Measurements from ENCODE around the gene SEC62. TPM values are rescaled to one million over a fixed set of nuclear protein-coding genes. Genes with fewer than 3 reads are reported as not detected.

Gene SEC62
- total RNA-seq, 1 experiment from 2014 or later: 33.9 TPM

- peak; percentile 70 for DNase-seq (ENCODE audit: low read depth)
Observed at GRCh38 chr3:169966951-169967915, 626 bp downstream of the SEC62 start.

GRCh38 chr3:169968224-169968885 is 1.7 kb downstream of the SEC62 start:
- no peak for DNase-seq (ENCODE audit: low read depth)

GRCh38 chr3:169969174-169970095 is 2.8 kb downstream of the SEC62 start:
- no peak for DNase-seq (ENCODE audit: low read depth)

- no peak for DNase-seq (ENCODE audit: low read depth)
Observed at GRCh38 chr3:169970847-169971246, 4.2 kb downstream of the SEC62 start.

- DNase-seq (ENCODE audit: low read depth): no peak
Observed at GRCh38 chr3:169971522-169971921, 4.9 kb downstream of the SEC62 start.

GRCh38 chr3:169980055-169980454 is 13.4 kb downstream of the SEC62 start:
- DNase-seq (ENCODE audit: low read depth): no peak

GRCh38 chr3:169984292-169984691 is 17.7 kb downstream of the SEC62 start:
- no peak for DNase-seq (ENCODE audit: low read depth)

- DNase-seq (ENCODE audit: low read depth): no peak
Observed at GRCh38 chr3:169990431-169990830, 23.8 kb downstream of the SEC62 start.

- DNase-seq (ENCODE audit: low read depth): no peak
Observed at GRCh38 chr3:169992156-169992555, 25.5 kb downstream of the SEC62 start.

GRCh38 chr3:169992781-169993180 is 26.2 kb downstream of the SEC62 start:
- DNase-seq (ENCODE audit: low read depth): no peak

GRCh38 chr3:169993761-169994160 is 27.2 kb downstream of the SEC62 start:
- no peak for DNase-seq (ENCODE audit: low read depth)

GRCh38 chr3:169996063-169996462 is 29.5 kb downstream of the SEC62 start:
- DNase-seq (ENCODE audit: low read depth): no peak

GRCh38 chr3:169998668-169999131 is 32.1 kb downstream of the SEC62 start:
- DNase-seq (ENCODE audit: low read depth): peak; percentile 52

- no peak for DNase-seq (ENCODE audit: low read depth)
Observed at GRCh38 chr3:169999433-169999832, 32.8 kb downstream of the SEC62 start.

GRCh38 chr3:170000051-170000450 is 33.4 kb downstream of the SEC62 start:
- no peak for DNase-seq (ENCODE audit: low read depth)

- no peak for DNase-seq (ENCODE audit: low read depth)
Observed at GRCh38 chr3:170002231-170002630, 35.6 kb downstream of the SEC62 start.

GRCh38 chr3:170002879-170003278 is 36.3 kb downstream of the SEC62 start:
- DNase-seq (ENCODE audit: low read depth): no peak

GRCh38 chr3:170003881-170004356 is 37.3 kb downstream of the SEC62 start:
- DNase-seq (ENCODE audit: low read depth): peak; percentile 16

- DNase-seq (ENCODE audit: low read depth): peak; percentile 47
Observed at GRCh38 chr3:170007031-170007663, 40.5 kb downstream of the SEC62 start.

GRCh38 chr3:170010498-170010897 is 43.9 kb downstream of the SEC62 start:
- DNase-seq (ENCODE audit: low read depth): no peak

All from M059J (cell line).